Astrocyte (in vitro differentiated cells and primary cell): ENCODE measurements around the gene DIP2B. TPM values are rescaled to one million over a fixed set of nuclear protein-coding genes. Genes with fewer than 3 reads are reported as not detected.

ENCODE experiments used
- DNase-seq: peaks from one replicate; pipeline ENCODE4 v3.0.0-alpha.2; 2010; ENCODE audit warnings: low read depth
- FAIRE-seq: peaks from 2 replicates; lab custom pipeline; 2011; peaks lifted over from hg19 to GRCh38; lab: Jason Lieb, UNC
- H2AFZ ChIP-seq: 2 replicates; pipeline ENCODE4 v1.6.0; 2012; ENCODE audit warnings: low read depth, low read length, inconsistent platforms
- H3K27ac ChIP-seq: 2 replicates; pipeline ENCODE4 v1.5.1; 2011; ENCODE audit warnings: low read depth, low read length, inconsistent platforms
- H3K27me3 ChIP-seq: 2 replicates; pipeline ENCODE4 v1.6.0; 2011; ENCODE audit warnings: low read length, inconsistent platforms; ENCODE audit not compliant: insufficient read depth
- H3K36me3 ChIP-seq: 2 replicates; pipeline ENCODE4 v1.5.1; 2011; ENCODE audit warnings: low read length, inconsistent platforms; ENCODE audit not compliant: insufficient read depth
- H3K4me1 ChIP-seq: 2 replicates; pipeline ENCODE4 v1.5.1; 2011; ENCODE audit warnings: low read length, inconsistent platforms; ENCODE audit not compliant: insufficient read depth
- H3K4me2 ChIP-seq: 2 replicates; pipeline ENCODE4 v1.6.0; 2012; ENCODE audit warnings: low read length, inconsistent platforms
- H3K4me3 ChIP-seq: 2 replicates; pipeline ENCODE4 v1.5.1; 2011; ENCODE audit warnings: low read depth, mild to moderate bottlenecking, low read length, inconsistent platforms; ENCODE audit not compliant: insufficient read depth
- H3K79me2 ChIP-seq: 2 replicates; pipeline ENCODE4 v1.6.0; 2012; ENCODE audit warnings: mild to moderate bottlenecking, low read length, inconsistent platforms; ENCODE audit not compliant: insufficient read depth
- H3K9ac ChIP-seq: 2 replicates; pipeline ENCODE4 v1.6.0; 2012; ENCODE audit warnings: mild to moderate bottlenecking, low read length, inconsistent platforms
- H3K9me3 ChIP-seq: 2 replicates; pipeline ENCODE4 v1.5.1; 2012; ENCODE audit warnings: low read depth, mild to moderate bottlenecking, low read length, inconsistent platforms; ENCODE audit not compliant: insufficient read depth
- H4K20me1 ChIP-seq: 2 replicates; pipeline ENCODE4 v1.6.0; 2012; ENCODE audit warnings: low read length, inconsistent platforms; ENCODE audit not compliant: insufficient read depth
- H3K27ac Mint-ChIP-seq: one replicate; pipeline ENCODE4 v1.8.0; 2021; ENCODE audit warnings: mild to moderate bottlenecking, mixed read lengths; ENCODE audit not compliant: unreplicated experiment
- H3K27me3 Mint-ChIP-seq: one replicate; pipeline ENCODE4 v1.8.0; 2021; ENCODE audit warnings: low read depth, mixed read lengths; ENCODE audit not compliant: unreplicated experiment
- H3K36me3 Mint-ChIP-seq: one replicate; pipeline ENCODE4 v1.8.0; 2021; ENCODE audit warnings: low read depth, mixed read lengths; ENCODE audit not compliant: unreplicated experiment
- H3K4me1 Mint-ChIP-seq: one replicate; pipeline ENCODE4 v1.8.0; 2021; ENCODE audit warnings: low read depth, mixed read lengths; ENCODE audit not compliant: unreplicated experiment
- H3K4me3 Mint-ChIP-seq: one replicate; pipeline ENCODE4 v1.8.0; 2021; ENCODE audit warnings: mild to moderate bottlenecking, moderate library complexity, mixed read lengths; ENCODE audit not compliant: unreplicated experiment
- H3K9me3 Mint-ChIP-seq: one replicate; pipeline ENCODE4 v1.8.0; 2021; ENCODE audit warnings: mild to moderate bottlenecking, mixed read lengths; ENCODE audit not compliant: unreplicated experiment
- EZH2 ChIP-seq: IDR thresholded peaks from 2 replicates; pipeline ENCODE4 v1.6.1; 2012; ENCODE audit warnings: mild to moderate bottlenecking, low read length, inconsistent platforms; ENCODE audit not compliant: insufficient read depth
- total RNA-seq: library from RNA; stranded (reverse); gene quantifications from 2 replicates; pipeline ENCODE4 v1.2.1, GENCODE V29; 2021
- TF ChIP-seq, protein P1 (sequence below): IDR thresholded peaks from 2 replicates; pipeline ENCODE4 v1.5.1; 2011; ENCODE audit warnings: low read depth, mild to moderate bottlenecking, inconsistent platforms, low read length, moderate library complexity; ENCODE audit not compliant: insufficient read depth

Gene DIP2B
- total RNA-seq, 1 donor from 2014 or later, result 53.2 TPM

DNA sequence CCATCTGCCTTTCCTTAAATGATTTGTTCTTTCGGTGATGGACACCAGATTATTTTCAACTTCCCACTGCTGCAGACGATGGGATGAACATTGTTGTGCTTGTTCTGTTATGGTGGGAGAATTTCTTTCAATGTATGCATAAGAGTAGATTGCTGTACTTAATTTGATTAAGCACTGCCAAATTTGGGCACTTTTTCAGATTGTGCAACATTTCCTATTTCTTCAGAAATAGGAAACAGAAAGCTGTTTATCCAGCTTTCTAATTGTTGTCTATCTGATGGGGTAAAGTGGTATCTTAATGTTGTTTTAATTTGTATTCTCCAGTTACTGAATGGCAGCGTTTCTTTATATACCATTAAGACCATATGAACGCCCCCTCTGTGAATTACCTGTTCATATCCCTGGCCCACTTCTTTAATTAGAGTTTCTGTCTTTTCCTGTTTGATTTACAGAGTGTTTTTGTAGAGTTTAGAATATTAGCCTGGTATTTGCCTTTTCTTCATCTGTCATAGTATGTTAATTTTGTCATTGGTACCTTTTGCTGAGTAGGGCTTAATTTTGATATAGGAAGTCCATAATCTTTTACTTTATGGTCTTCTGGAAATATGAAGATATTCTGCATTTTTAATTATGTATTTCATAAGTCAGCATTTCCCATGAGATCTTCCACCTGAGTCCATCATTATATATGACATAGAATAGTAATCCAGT is 59.6 kb downstream of the DIP2B start:
- peaks cover 78% of the 10 kb centered on the region for H3K79me2 ChIP-seq
- H3K9ac ChIP-seq, result no peak overlapping the region
- peaks cover 1% of the 10 kb centered on the region for H3K36me3 Mint-ChIP-seq
- no peaks in the 10 kb centered on the region for H3K27me3 ChIP-seq
- H3K4me1 ChIP-seq, result peaks cover 15% of the 10 kb centered on the region
- no peak overlapping the region for H2AFZ ChIP-seq
- FAIRE-seq, result no peak
- peaks cover 30% of the 10 kb centered on the region for H3K4me1 Mint-ChIP-seq
- H3K9me3 Mint-ChIP-seq, result no peaks in the 10 kb centered on the region
- H3K27ac Mint-ChIP-seq, result no peak overlapping the region
- no peak overlapping the region for H3K4me2 ChIP-seq
- H3K27me3 Mint-ChIP-seq, result no peaks in the 10 kb centered on the region
- H3K27ac ChIP-seq, result no peak overlapping the region
- no peaks in the 10 kb centered on the region for H3K9me3 ChIP-seq
- H3K4me3 ChIP-seq, result no peak overlapping the region
- no peaks in the 10 kb centered on the region for H3K36me3 ChIP-seq
- H3K4me3 Mint-ChIP-seq, result no peak overlapping the region
- no peak for DNase-seq
- H4K20me1 ChIP-seq, result peaks cover 51% of the 10 kb centered on the region
- TF ChIP-seq EZH2, result no peak
- TF ChIP-seq, protein P1, sequence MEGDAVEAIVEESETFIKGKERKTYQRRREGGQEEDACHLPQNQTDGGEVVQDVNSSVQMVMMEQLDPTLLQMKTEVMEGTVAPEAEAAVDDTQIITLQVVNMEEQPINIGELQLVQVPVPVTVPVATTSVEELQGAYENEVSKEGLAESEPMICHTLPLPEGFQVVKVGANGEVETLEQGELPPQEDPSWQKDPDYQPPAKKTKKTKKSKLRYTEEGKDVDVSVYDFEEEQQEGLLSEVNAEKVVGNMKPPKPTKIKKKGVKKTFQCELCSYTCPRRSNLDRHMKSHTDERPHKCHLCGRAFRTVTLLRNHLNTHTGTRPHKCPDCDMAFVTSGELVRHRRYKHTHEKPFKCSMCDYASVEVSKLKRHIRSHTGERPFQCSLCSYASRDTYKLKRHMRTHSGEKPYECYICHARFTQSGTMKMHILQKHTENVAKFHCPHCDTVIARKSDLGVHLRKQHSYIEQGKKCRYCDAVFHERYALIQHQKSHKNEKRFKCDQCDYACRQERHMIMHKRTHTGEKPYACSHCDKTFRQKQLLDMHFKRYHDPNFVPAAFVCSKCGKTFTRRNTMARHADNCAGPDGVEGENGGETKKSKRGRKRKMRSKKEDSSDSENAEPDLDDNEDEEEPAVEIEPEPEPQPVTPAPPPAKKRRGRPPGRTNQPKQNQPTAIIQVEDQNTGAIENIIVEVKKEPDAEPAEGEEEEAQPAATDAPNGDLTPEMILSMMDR, result no peak

DNA sequence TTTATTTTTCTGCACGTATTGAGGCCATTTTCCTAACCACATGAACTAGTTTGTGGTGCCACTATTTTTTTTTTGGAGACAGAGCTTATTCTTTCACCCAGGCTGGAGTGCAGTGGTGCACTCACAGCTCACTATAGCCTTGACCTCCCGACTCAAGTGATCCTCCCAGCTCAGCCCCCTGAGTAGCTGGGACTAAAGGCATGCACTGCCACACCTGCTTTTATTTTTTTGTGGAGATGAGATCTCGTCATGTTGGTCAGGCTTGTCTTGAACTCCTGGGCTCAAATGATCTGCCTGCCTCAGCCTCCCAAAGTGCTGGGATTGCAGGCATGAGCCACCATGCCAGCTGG is 60.1 kb downstream of the DIP2B start:
- Mint-ChIP-seq H3K27ac (no peak overlapping the region), H3K36me3 (peaks cover 1% of the 10 kb centered on the region), H3K4me3 (no peak overlapping the region), H3K4me1 (peaks cover 31% of the 10 kb centered on the region), H3K9me3 (no peaks in the 10 kb centered on the region), H3K27me3 (no peaks in the 10 kb centered on the region)
- no peaks in the 10 kb centered on the region for H3K9me3 ChIP-seq
- H3K36me3 ChIP-seq, result no peaks in the 10 kb centered on the region
- no peak for TF ChIP-seq EZH2
- TF ChIP-seq, protein P1, result no peak
- H3K4me2 ChIP-seq, result no peak overlapping the region
- no peaks in the 10 kb centered on the region for H3K27me3 ChIP-seq
- peaks cover 52% of the 10 kb centered on the region for H4K20me1 ChIP-seq
- H3K9ac ChIP-seq, result no peak overlapping the region
- H2AFZ ChIP-seq, result no peak overlapping the region
- H3K79me2 ChIP-seq, result peaks cover 78% of the 10 kb centered on the region
- H3K4me1 ChIP-seq, result peaks cover 16% of the 10 kb centered on the region
- DNase-seq (no peak), FAIRE-seq (no peak)
- no peak overlapping the region for H3K27ac ChIP-seq
- no peak overlapping the region for H3K4me3 ChIP-seq

DNA sequence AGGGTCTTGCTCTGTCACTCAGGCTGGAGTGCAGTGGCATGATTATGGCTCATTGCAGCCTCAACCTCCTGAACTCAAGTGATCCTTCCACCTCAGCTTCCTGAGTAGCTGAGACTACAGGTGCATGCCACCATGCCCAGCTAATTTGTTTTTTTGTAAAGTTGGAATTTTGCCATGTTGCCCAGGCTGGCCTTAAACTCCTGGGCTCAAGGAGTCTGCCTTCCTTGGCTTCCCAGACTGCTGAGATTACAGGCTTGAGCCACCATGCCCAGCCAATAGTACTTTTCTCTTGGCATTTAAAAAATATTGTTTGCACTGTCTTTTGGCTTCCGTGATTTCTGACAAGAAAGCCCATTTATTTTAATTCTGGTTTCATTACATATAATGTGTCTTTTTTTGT is 61.3 kb downstream of the DIP2B start:
- peaks cover 1% of the 10 kb centered on the region for H3K36me3 Mint-ChIP-seq
- no peak overlapping the region for H3K4me3 Mint-ChIP-seq
- Histone ChIP-seq H3K9me3 (no peaks in the 10 kb centered on the region), H4K20me1 (peaks cover 49% of the 10 kb centered on the region), H3K79me2 (peaks cover 88% of the 10 kb centered on the region), H3K4me3 (no peak overlapping the region), H3K27me3 (no peaks in the 10 kb centered on the region), H3K4me1 (peaks cover 16% of the 10 kb centered on the region), H3K9ac (no peak overlapping the region), H2AFZ (no peak overlapping the region), H3K36me3 (no peaks in the 10 kb centered on the region), H3K27ac (no peak overlapping the region), H3K4me2 (no peak overlapping the region)
- no peak for FAIRE-seq
- TF ChIP-seq, protein P1, result no peak
- no peak for TF ChIP-seq EZH2
- H3K27ac Mint-ChIP-seq, result no peak overlapping the region
- no peak for DNase-seq
- peaks cover 36% of the 10 kb centered on the region for H3K4me1 Mint-ChIP-seq
- no peaks in the 10 kb centered on the region for H3K9me3 Mint-ChIP-seq
- H3K27me3 Mint-ChIP-seq, result no peaks in the 10 kb centered on the region
